Ishikawa (cell line): ENCODE data around the gene PRTG.

Experiments
- CEBPB ChIP-seq: IDR thresholded peaks from 2 replicates; pipeline ENCODE4 v1.6.1; 2012
- CREB1 ChIP-seq: IDR thresholded peaks from 2 replicates; pipeline ENCODE4 v1.6.1; 2012; ENCODE audit warnings: low read depth
- EGR1 ChIP-seq: IDR thresholded peaks from 2 replicates; pipeline ENCODE4 v1.6.1; 2012
- EP300 ChIP-seq: IDR thresholded peaks from 2 replicates; pipeline ENCODE4 v1.6.1; 2012; ENCODE audit warnings: borderline replicate concordance
- FOXM1 ChIP-seq: IDR thresholded peaks from 2 replicates; pipeline ENCODE4 v1.6.1; 2012; ENCODE audit warnings: low read depth, borderline replicate concordance
- MAX ChIP-seq: IDR thresholded peaks from 2 replicates; pipeline ENCODE4 v1.6.1; 2012
- NFIC ChIP-seq: IDR thresholded peaks from 2 replicates; pipeline ENCODE4 v1.6.1; 2012
- RAD21 ChIP-seq: IDR thresholded peaks from 2 replicates; pipeline ENCODE4 v1.6.1; 2012; ENCODE audit warnings: low read depth
- REST ChIP-seq: IDR thresholded peaks from 2 replicates; pipeline ENCODE4 v1.6.1; 2012; ENCODE audit warnings: low read depth, mild to moderate bottlenecking
- TAF1 ChIP-seq: IDR thresholded peaks from 2 replicates; pipeline ENCODE4 v1.6.1; 2012; ENCODE audit warnings: low read depth, mild to moderate bottlenecking
- TCF12 ChIP-seq: IDR thresholded peaks from 2 replicates; pipeline ENCODE4 v1.6.1; 2012; ENCODE audit warnings: low read depth
- TEAD4 ChIP-seq: IDR thresholded peaks from 2 replicates; pipeline ENCODE4 v1.6.1; 2012
- USF1 ChIP-seq: IDR thresholded peaks from 2 replicates; pipeline ENCODE4 v1.6.1; 2012
- YY1 ChIP-seq: IDR thresholded peaks from 2 replicates; pipeline ENCODE4 v1.6.1; 2012; ENCODE audit warnings: low read depth
- ZBTB7A ChIP-seq: IDR thresholded peaks from 2 replicates; pipeline ENCODE4 v1.6.1; 2012; ENCODE audit warnings: low read depth

Gene PRTG

GRCh38 chr15:55784286-55784685, 41.3 kb upstream of the PRTG start:
- no peak for TF ChIP-seq EGR1
- TF ChIP-seq FOXM1: no peak
- TF ChIP-seq CEBPB: no peak
- TF ChIP-seq REST: no peak
- no peak for TF ChIP-seq CREB1

GRCh38 chr15:55782901-55783300, 39.9 kb upstream of the PRTG start:
- no peak for TF ChIP-seq RAD21
- no peak for TF ChIP-seq CEBPB
- TF ChIP-seq TCF12: no peak
- no peak for TF ChIP-seq REST

- TF ChIP-seq RAD21 (no peak), TAF1 (no peak), ZBTB7A (no peak), FOXM1 (no peak), CREB1 (no peak), TEAD4 (no peak), EP300 (no peak), YY1 (no peak), TCF12 (no peak), MAX (no peak), REST (no peak)
Observed at GRCh38 chr15:55780292-55780691, 37.3 kb upstream of the PRTG start.

GRCh38 chr15:55778932-55779331, 36.0 kb upstream of the PRTG start:
- TF ChIP-seq ZBTB7A: no peak
- no peak for TF ChIP-seq FOXM1
- no peak for TF ChIP-seq TAF1
- no peak for TF ChIP-seq RAD21
- no peak for TF ChIP-seq CEBPB
- TF ChIP-seq NFIC: no peak
- no peak for TF ChIP-seq CREB1
- no peak for TF ChIP-seq USF1
- no peak for TF ChIP-seq YY1
- TF ChIP-seq EGR1: no peak
- TF ChIP-seq TCF12: no peak
- no peak for TF ChIP-seq TEAD4
- TF ChIP-seq EP300: no peak
- TF ChIP-seq REST: no peak
